IMR-90 (cell line): ENCODE results near the gene NCR1.

Experiments
- BHLHE40 ChIP-seq: fragments of 150-350 bp; IDR thresholded peaks from 2 replicates; pipeline ENCODE4 v1.6.1; 2016; ENCODE audit warnings: mild to moderate bottlenecking, low read depth, low read length
- CTCF ChIP-seq: conservative IDR thresholded peaks from 2 replicates; pipeline ENCODE4 v1.5.1; 2012; ENCODE audit warnings: mild to moderate bottlenecking, low read depth, low read length, improper control_type of control experiment
- ELK1 ChIP-seq: fragments of 150-350 bp; IDR thresholded peaks from 2 replicates; pipeline ENCODE4 v1.6.1; 2016; ENCODE audit warnings: low read depth, mild to moderate bottlenecking, low read length, moderate library complexity, borderline replicate concordance
- MAZ ChIP-seq: IDR thresholded peaks from 2 replicates; pipeline ENCODE4 v1.6.1; 2012; ENCODE audit warnings: low read depth, mild to moderate bottlenecking, low read length, improper control_type of control experiment, moderate library complexity, borderline replicate concordance
- MXI1 ChIP-seq: IDR thresholded peaks from 2 replicates; pipeline ENCODE4 v1.6.1; 2012; ENCODE audit warnings: low read depth, mild to moderate bottlenecking, low read length, moderate library complexity, borderline replicate concordance
- POLR2A ChIP-seq: IDR thresholded peaks from 2 replicates; pipeline ENCODE4 v1.6.1; 2012; ENCODE audit warnings: mild to moderate bottlenecking, low read depth, low read length
- RFX5 ChIP-seq: IDR thresholded peaks from 2 replicates; pipeline ENCODE4 v1.8.0; 2012; ENCODE audit warnings: low read depth, mild to moderate bottlenecking, low read length, moderate library complexity
- SMC3 ChIP-seq: fragments of 150-350 bp; IDR thresholded peaks from 2 replicates; pipeline ENCODE4 v1.6.1; 2016; ENCODE audit warnings: low read depth, mild to moderate bottlenecking, antibody characterized with exemption, low read length, moderate library complexity

- TF ChIP-seq CTCF (no peak), POLR2A (no peak), MXI1 (no peak), MAZ (no peak), SMC3 (no peak), RFX5 (no peak), BHLHE40 (no peak), ELK1 (no peak)
Measured at GRCh38 chr19:54937926-54938325, 32.0 kb downstream of the NCR1 start.
